PC-3 (cell line): Measurements from ENCODE around the gene CABLES1.

Experiments used
- CTCF ChIP-seq: fragments of 300-600 bp; sonication (generic); conservative IDR thresholded peaks from 2 replicates; pipeline ENCODE4 v1.5.1; 2017; ENCODE audit warnings: antibody characterized with exemption, low read depth, mild to moderate bottlenecking, low read length
- EZH2 ChIP-seq: fragments of 300-600 bp; sonication (generic); IDR thresholded peaks from one replicate; pipeline ENCODE4 v1.6.1; 2017; ENCODE audit warnings: antibody characterized with exemption, mild to moderate bottlenecking, low read length; ENCODE audit not compliant: unreplicated experiment
- EZH2phosphoT487 ChIP-seq: fragments of 300-600 bp; sonication (generic); IDR thresholded peaks from 2 replicates; pipeline ENCODE4 v1.6.1; 2018; ENCODE audit warnings: mild to moderate bottlenecking, antibody characterized with exemption, low read length, borderline replicate concordance

- TF ChIP-seq CTCF (no peak), EZH2 (no peak), EZH2phosphoT487 (no peak)
These were observed 156.3 kb downstream of the CABLES1 start for GRCh38 chr18:23291456-23292205.
